ENCODE data around the gene TRAF2.

- TF ChIP-seq CTCF (IDR thresholded peaks at IDR 0.05 in 2 of 3, conservative IDR thresholded peaks at IDR 0.05 in 1 of 3; ENCODE audit: insufficient read depth in 2 of 3, low read depth in 1 of 3, low read length in 3 of 3) (no peak), CBX3 (IDR thresholded peaks at IDR 0.05; ENCODE audit: borderline replicate concordance in 1 of 2, low read length in 2 of 2) (no peak), EZH2 (IDR thresholded peaks at IDR 0.05; ENCODE audit: borderline replicate concordance, low read depth, low read length) (no peak), HDGF (IDR thresholded peaks at IDR 0.05) (no peak), ZNF644 (tag; IDR thresholded peaks at IDR 0.05; ENCODE audit: low read depth) (no peak), FOXP1 (CRISPR knock-in tag; IDR thresholded peaks at IDR 0.05) (no peak), POLR2A (conservative IDR thresholded peaks at IDR 0.05) (no peak), CBX2 (IDR thresholded peaks at IDR 0.05; ENCODE audit: insufficient read depth, low read length, poor library complexity, severe bottlenecking) (no peak)
Observed at GRCh38 chr9:136935651-136936050, 49.3 kb downstream of the TRAF2 start.
